ENCODE measurements around the gene SLC2A9.

DNA sequence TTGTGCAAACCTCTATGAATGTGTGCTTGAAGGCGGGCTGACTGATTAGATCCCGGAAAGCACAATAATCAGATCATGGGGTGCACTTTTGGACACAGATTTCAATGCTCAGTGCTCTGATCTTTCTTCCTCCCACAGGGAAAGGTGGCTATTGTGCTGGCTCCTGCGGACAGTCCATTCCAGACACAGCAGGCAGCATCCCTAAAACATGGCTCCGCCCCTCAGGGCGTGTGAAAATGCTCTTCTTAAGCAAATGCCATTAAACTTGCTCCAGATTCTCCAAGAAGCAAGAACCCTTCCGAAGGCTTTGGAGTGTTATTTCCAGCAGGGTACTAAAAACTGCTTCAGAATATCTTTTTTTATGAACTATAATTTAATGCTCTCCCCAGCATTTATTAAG lies 100.0 kb downstream of the SLC2A9 start:
- TF ChIP-seq, protein P1, sequence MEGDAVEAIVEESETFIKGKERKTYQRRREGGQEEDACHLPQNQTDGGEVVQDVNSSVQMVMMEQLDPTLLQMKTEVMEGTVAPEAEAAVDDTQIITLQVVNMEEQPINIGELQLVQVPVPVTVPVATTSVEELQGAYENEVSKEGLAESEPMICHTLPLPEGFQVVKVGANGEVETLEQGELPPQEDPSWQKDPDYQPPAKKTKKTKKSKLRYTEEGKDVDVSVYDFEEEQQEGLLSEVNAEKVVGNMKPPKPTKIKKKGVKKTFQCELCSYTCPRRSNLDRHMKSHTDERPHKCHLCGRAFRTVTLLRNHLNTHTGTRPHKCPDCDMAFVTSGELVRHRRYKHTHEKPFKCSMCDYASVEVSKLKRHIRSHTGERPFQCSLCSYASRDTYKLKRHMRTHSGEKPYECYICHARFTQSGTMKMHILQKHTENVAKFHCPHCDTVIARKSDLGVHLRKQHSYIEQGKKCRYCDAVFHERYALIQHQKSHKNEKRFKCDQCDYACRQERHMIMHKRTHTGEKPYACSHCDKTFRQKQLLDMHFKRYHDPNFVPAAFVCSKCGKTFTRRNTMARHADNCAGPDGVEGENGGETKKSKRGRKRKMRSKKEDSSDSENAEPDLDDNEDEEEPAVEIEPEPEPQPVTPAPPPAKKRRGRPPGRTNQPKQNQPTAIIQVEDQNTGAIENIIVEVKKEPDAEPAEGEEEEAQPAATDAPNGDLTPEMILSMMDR (IDR thresholded peaks at IDR 0.05) = no peak
- no peak for TF ChIP-seq POLR2A (IDR thresholded peaks at IDR 0.05)
- no peak for TF ChIP-seq POLR2AphosphoS5 (IDR thresholded peaks at IDR 0.05)
